Caco-2 (cell line): ENCODE data around the gene RPL22L1. TPM values are rescaled to one million over a fixed set of nuclear protein-coding genes. Genes with fewer than 3 reads are reported as not detected.

Source experiments
- BruUV-seq: library from RNA; stranded (reverse); fragments of 400-500 nt; replicated peaks from 2 replicates; lab custom pipeline; 2021; lab: Mats Ljungman, UMichigan
- CTCF ChIA-PET: fragments of 300-600 bp; sonication (Branson Sonifier 250); formaldehyde crosslinking; loops from one replicate; lab custom pipeline; 2022; ENCODE audit warnings: antibody characterized with exemption; lab: Charles Lee
- POLR2A ChIA-PET: fragments of 300-600 bp; sonication (Branson Sonifier 250); formaldehyde crosslinking; loops from one replicate; lab custom pipeline; 2022; ENCODE audit warnings: antibody characterized with exemption; lab: Charles Lee
- DNase-seq, 2 experiments: peaks; one replicate each; pipeline versions ENCODE4 v3.0.0 to v3.0.0-alpha.2; 2020 to 2022
- H3K27me3 ChIP-seq: replicated peaks from 2 replicates; pipeline ENCODE4 v1.6.0; 2011; ENCODE audit warnings: low read length; ENCODE audit not compliant: control insufficient read depth, insufficient read depth
- H3K36me3 ChIP-seq: 2 replicates; pipeline ENCODE4 v1.5.1; 2011; ENCODE audit warnings: low read length; ENCODE audit not compliant: control insufficient read depth, insufficient read depth
- H3K4me1 ChIP-seq: fragments of 250-450 bp; sonication (Bioruptor Pico); 2 replicates; pipeline ENCODE4 v1.5.1; 2020; ENCODE audit warnings: mild to moderate bottlenecking
- H3K4me3 ChIP-seq: 2 replicates; pipeline ENCODE4 v1.5.1; 2011; ENCODE audit warnings: low read depth, mild to moderate bottlenecking, control low read depth, low read length
- H3K9me3 ChIP-seq: fragments of 250-450 bp; sonication (Bioruptor Pico); 2 replicates; pipeline ENCODE4 v1.5.1; 2020; ENCODE audit warnings: mild to moderate bottlenecking, moderate library complexity
- H3K27ac Mint-ChIP-seq: one replicate; pipeline ENCODE4 v1.8.0; 2022; ENCODE audit warnings: mixed read lengths; ENCODE audit not compliant: unreplicated experiment
- H3K27me3 Mint-ChIP-seq: one replicate; pipeline ENCODE4 v1.8.0; 2022; ENCODE audit warnings: mixed read lengths; ENCODE audit not compliant: insufficient read depth, unreplicated experiment
- H3K36me3 Mint-ChIP-seq: one replicate; pipeline ENCODE4 v1.8.0; 2022; ENCODE audit warnings: mild to moderate bottlenecking, mixed read lengths; ENCODE audit not compliant: insufficient read depth, unreplicated experiment
- H3K4me1 Mint-ChIP-seq: one replicate; pipeline ENCODE4 v1.8.0; 2022; ENCODE audit warnings: low read depth, mixed read lengths; ENCODE audit not compliant: unreplicated experiment
- H3K4me3 Mint-ChIP-seq: one replicate; pipeline ENCODE4 v1.8.0; 2022; ENCODE audit warnings: mild to moderate bottlenecking, moderate library complexity, mixed read lengths; ENCODE audit not compliant: unreplicated experiment
- H3K9me3 Mint-ChIP-seq: one replicate; pipeline ENCODE4 v1.8.0; 2022; ENCODE audit warnings: mixed read lengths; ENCODE audit not compliant: unreplicated experiment
- intact Hi-C: fragments of 100-400 bp; cut with micrococcal nuclease; formaldehyde crosslinking; loops from one replicate; pipeline ENCODE4 v1.10.0; 2022; ENCODE audit not compliant: unreplicated experiment
- total RNA-seq: library from RNA; stranded (reverse); gene quantifications from 2 replicates; pipeline ENCODE4 v1.2.3, GENCODE V29; 2022
- TF ChIP-seq, protein P1 (sequence below), 2 experiments: fragments of 200-600 bp in 1 of 2; IDR thresholded peaks; 1 replicate in 1 of 2; 2 replicates in 1 of 2; pipeline versions ENCODE4 v1.5.1 to v1.8.0; 2011 to 2022; ENCODE audit warnings: antibody characterized with exemption in 1 of 2, control low read depth in 1 of 2, inconsistent platforms in 1 of 2, low read depth in 1 of 2, low read length in 1 of 2, mild to moderate bottlenecking in 1 of 2, moderate library complexity in 1 of 2; ENCODE audit not compliant: insufficient read depth in 1 of 2, severe bottlenecking in 1 of 2, unreplicated experiment in 1 of 2

The RPL22L1 gene
- total RNA-seq, 1 experiment from 2014 or later: 31.1 TPM

DNA sequence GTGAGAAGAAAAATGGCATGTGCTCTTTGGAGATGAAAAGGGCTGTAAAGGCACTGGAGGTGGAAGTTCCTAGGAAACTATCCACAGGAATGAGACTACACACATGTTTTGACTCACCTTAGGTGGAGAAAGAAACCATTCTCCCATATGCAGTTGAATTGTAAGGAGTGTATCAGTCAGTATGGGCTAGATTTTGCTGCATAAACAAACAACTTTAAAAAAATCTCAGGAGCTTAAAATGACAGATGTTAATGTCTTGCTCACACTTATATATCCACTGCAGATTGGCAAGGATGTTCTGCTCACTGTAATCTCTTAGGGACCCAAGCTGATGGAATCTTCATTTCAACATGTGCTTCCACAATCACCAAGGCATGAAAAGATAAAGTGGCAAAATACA lies 25.6 kb downstream of the RPL22L1 start:
- H3K4me1 Mint-ChIP-seq: no peaks in the 10 kb centered on the region
- no peaks in the 10 kb centered on the region for H3K9me3 Mint-ChIP-seq
- no peak overlapping the region for H3K4me3 ChIP-seq
- H3K4me1 ChIP-seq: no peaks in the 10 kb centered on the region
- no peaks in the 10 kb centered on the region for H3K9me3 ChIP-seq
- peaks cover 12% of the 10 kb centered on the region for H3K27me3 Mint-ChIP-seq
- DNase-seq: no peak
- TF ChIP-seq, protein P1, sequence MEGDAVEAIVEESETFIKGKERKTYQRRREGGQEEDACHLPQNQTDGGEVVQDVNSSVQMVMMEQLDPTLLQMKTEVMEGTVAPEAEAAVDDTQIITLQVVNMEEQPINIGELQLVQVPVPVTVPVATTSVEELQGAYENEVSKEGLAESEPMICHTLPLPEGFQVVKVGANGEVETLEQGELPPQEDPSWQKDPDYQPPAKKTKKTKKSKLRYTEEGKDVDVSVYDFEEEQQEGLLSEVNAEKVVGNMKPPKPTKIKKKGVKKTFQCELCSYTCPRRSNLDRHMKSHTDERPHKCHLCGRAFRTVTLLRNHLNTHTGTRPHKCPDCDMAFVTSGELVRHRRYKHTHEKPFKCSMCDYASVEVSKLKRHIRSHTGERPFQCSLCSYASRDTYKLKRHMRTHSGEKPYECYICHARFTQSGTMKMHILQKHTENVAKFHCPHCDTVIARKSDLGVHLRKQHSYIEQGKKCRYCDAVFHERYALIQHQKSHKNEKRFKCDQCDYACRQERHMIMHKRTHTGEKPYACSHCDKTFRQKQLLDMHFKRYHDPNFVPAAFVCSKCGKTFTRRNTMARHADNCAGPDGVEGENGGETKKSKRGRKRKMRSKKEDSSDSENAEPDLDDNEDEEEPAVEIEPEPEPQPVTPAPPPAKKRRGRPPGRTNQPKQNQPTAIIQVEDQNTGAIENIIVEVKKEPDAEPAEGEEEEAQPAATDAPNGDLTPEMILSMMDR (IDR thresholded peaks at IDR 0.05; ENCODE audit: insufficient read depth in 1 of 2, low read depth in 1 of 2, low read length in 1 of 2, severe bottlenecking in 1 of 2, unreplicated experiment in 1 of 2): no peak
- no peak overlapping the region for H3K27ac Mint-ChIP-seq
- ChIA-PET CTCF (no interaction called here), POLR2A (no interaction called here)
- no peaks in the 10 kb centered on the region for H3K36me3 ChIP-seq
- H3K27me3 ChIP-seq: no peaks in the 10 kb centered on the region
- H3K4me3 Mint-ChIP-seq: no peak overlapping the region
- BruUV-seq: no TSS peak
- intact Hi-C loops: no loop called here
- H3K36me3 Mint-ChIP-seq: no peaks in the 10 kb centered on the region

DNA sequence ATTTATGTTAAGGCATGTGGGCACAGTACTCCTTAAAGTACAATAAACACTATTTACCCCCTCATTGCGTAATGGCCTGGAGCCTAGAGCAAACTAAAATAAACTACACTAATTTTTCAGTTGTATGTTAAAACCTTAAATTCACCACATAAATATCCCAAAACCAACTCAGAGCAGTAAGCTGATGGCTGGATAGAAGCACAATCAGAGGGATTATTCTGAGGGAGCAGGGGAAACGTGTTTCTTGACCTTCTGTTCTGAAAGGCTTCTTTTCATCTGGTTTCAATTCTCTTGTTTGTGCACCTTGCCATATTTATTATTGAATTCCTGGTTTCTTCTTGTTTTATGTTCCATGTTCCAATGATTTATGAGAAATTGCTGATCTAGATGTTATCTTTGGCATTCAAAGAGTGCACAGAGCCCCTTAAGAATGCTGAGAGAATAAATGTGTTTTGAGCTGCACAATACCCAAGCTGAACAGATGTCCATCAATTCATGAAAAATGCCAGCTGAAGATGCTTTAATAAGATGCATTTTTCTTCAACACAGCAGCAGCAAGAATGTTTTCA lies 29.6 kb downstream of the RPL22L1 start:
- Mint-ChIP-seq H3K4me1 (no peaks in the 10 kb centered on the region), H3K27ac (no peak overlapping the region), H3K9me3 (no peaks in the 10 kb centered on the region), H3K27me3 (peaks cover 16% of the 10 kb centered on the region), H3K36me3 (no peaks in the 10 kb centered on the region), H3K4me3 (no peak overlapping the region)
- Histone ChIP-seq H3K4me1 (no peaks in the 10 kb centered on the region), H3K27me3 (no peaks in the 10 kb centered on the region), H3K36me3 (no peaks in the 10 kb centered on the region), H3K4me3 (no peak overlapping the region), H3K9me3 (no peaks in the 10 kb centered on the region)
- DNase-seq: no peak
- POLR2A ChIA-PET: no interaction called here
- no TSS peak for BruUV-seq
- intact Hi-C loops: no loop called here
- CTCF ChIA-PET: interaction anchor here (0.6 kb wide), 1 partner anchor 33 kb away, joined by 7 read pairs; no protein-coding TSS in a partner anchor
- TF ChIP-seq, protein P1 (IDR thresholded peaks at IDR 0.05; ENCODE audit: insufficient read depth in 1 of 2, low read depth in 1 of 2, low read length in 1 of 2, severe bottlenecking in 1 of 2, unreplicated experiment in 1 of 2): no peak

DNA sequence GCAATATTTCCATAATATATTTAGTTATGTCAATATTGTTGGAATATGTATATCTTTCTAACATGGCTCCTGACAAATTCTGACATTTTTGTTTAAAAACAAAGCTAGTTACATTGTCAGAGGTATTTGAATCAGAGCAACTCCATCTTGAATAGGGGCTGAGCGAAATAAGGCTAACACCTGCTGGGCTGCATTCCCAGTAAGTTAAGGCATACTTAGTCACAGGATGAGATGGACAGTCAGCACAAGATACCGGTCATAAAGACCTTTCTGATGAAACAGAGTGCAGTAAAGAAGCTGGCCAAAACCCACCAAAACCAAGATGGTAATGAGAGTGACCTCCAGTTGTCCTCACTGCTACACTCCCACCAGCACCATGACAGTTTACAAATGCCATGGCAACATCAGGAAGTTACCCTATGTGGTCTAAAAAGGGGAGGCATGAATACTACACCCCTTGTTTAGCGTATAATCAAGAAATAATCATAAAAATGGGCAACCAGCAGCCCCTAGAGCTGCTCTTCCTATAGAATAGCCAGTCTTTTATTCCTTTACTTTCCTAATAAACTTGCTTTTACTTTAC lies 30.4 kb downstream of the RPL22L1 start:
- BruUV-seq: no TSS peak
- Histone ChIP-seq H3K9me3 (no peaks in the 10 kb centered on the region), H3K4me1 (no peaks in the 10 kb centered on the region), H3K27me3 (no peaks in the 10 kb centered on the region), H3K36me3 (no peaks in the 10 kb centered on the region), H3K4me3 (no peak overlapping the region)
- no peak for DNase-seq
- TF ChIP-seq, protein P1 (IDR thresholded peaks at IDR 0.05; ENCODE audit: insufficient read depth in 1 of 2, low read depth in 1 of 2, low read length in 1 of 2, severe bottlenecking in 1 of 2, unreplicated experiment in 1 of 2): no peak
- no peaks in the 10 kb centered on the region for H3K9me3 Mint-ChIP-seq
- H3K4me1 Mint-ChIP-seq: no peaks in the 10 kb centered on the region
- ChIA-PET POLR2A (no interaction called here), CTCF (no interaction called here)
- peaks cover 16% of the 10 kb centered on the region for H3K27me3 Mint-ChIP-seq
- H3K27ac Mint-ChIP-seq: no peak overlapping the region
- intact Hi-C loops: no loop called here
- H3K36me3 Mint-ChIP-seq: no peaks in the 10 kb centered on the region
- H3K4me3 Mint-ChIP-seq: no peak overlapping the region
